Measurements from ENCODE around the gene RGS7.

Gene RGS7

DNA sequence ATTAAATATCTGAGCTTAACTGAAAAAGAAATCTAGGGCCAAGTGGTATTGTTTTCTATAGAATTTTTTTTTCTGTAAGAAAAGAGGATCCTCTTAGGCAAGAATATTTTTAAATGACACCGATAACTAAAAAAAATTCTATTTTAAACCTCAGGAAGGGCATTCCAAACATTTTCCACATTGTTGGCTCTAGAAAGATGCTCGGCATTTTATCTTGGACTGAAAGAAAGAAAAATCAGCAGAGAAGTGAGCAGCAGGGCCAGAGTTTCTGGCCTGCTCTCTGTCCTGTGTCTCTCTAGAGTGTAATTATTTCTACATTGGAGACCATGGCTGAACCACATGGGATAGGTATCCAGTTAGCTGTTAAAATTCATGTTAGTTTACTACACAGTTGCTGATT is 552.5 kb downstream of the RGS7 start:
- no peak overlapping the region for H3K9ac ChIP-seq
- no peak overlapping the region for H2AFZ ChIP-seq
- H3K9me3 ChIP-seq (ENCODE audit: control insufficient read depth, low read length) = no peaks in the 10 kb centered on the region
- no peaks in the 10 kb centered on the region for H3K36me3 ChIP-seq (ENCODE audit: control insufficient read depth, insufficient read depth, low read length)
- no peaks in the 10 kb centered on the region for H3K4me1 ChIP-seq
- H3K79me2 ChIP-seq = no peaks in the 10 kb centered on the region
- no peak overlapping the region for H3K4me2 ChIP-seq (ENCODE audit: low read length)
- no peak overlapping the region for H3K4me3 ChIP-seq (ENCODE audit: low read depth, low read length)
- no peak overlapping the region for H3K27ac ChIP-seq
- TF ChIP-seq, protein P1, sequence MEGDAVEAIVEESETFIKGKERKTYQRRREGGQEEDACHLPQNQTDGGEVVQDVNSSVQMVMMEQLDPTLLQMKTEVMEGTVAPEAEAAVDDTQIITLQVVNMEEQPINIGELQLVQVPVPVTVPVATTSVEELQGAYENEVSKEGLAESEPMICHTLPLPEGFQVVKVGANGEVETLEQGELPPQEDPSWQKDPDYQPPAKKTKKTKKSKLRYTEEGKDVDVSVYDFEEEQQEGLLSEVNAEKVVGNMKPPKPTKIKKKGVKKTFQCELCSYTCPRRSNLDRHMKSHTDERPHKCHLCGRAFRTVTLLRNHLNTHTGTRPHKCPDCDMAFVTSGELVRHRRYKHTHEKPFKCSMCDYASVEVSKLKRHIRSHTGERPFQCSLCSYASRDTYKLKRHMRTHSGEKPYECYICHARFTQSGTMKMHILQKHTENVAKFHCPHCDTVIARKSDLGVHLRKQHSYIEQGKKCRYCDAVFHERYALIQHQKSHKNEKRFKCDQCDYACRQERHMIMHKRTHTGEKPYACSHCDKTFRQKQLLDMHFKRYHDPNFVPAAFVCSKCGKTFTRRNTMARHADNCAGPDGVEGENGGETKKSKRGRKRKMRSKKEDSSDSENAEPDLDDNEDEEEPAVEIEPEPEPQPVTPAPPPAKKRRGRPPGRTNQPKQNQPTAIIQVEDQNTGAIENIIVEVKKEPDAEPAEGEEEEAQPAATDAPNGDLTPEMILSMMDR (IDR thresholded peaks at IDR 0.05) = no peak
- no peaks in the 10 kb centered on the region for H3K27me3 ChIP-seq (ENCODE audit: control insufficient read depth, insufficient read depth, low read length)

DNA sequence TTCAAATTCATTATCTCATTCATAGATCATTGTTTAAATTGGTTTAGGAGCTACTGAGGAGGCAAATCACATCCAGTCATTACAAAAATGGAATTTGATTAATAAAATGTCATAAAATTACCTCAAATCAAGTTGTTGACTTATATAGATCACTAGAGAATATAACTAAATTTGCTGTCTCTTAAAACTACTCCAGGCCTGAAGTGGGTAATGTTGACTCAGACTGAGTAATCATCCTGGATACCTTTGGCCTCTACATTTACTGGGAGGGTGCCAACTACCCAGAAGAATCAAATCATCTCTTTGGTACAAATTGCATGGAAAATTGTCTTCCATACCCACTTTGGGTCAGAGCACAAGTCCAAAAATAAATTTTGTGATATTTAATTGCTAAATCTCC is 553.9 kb downstream of the RGS7 start:
- Histone ChIP-seq H3K4me1 (no peaks in the 10 kb centered on the region), H3K79me2 (no peaks in the 10 kb centered on the region), H3K4me3 (ENCODE audit: low read depth, low read length) (no peak overlapping the region), H2AFZ (no peak overlapping the region), H3K27me3 (ENCODE audit: control insufficient read depth, insufficient read depth, low read length) (no peaks in the 10 kb centered on the region), H3K27ac (no peak overlapping the region), H3K9ac (no peak overlapping the region), H3K4me2 (ENCODE audit: low read length) (no peak overlapping the region), H3K9me3 (ENCODE audit: control insufficient read depth, low read length) (no peaks in the 10 kb centered on the region), H3K36me3 (ENCODE audit: control insufficient read depth, insufficient read depth, low read length) (no peaks in the 10 kb centered on the region)
- TF ChIP-seq, protein P1 (IDR thresholded peaks at IDR 0.05) = no peak

DNA sequence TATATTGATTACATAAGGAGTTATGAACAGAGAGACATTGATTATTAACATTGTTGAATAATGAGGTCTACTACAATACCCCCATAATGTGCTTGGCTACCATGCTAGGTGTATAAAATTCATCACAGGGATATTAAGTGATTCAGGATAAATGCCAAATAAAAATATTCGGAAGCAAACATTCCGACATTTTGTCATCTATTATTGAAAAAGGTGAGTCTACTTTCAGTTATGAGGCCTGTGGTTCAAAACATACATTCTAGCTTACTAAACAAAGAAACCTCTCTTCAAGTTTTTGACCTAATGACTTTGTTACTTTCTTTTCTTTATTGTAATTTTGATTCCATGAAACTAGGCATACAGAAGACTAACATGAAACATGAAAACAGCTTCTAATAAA is 554.7 kb downstream of the RGS7 start:
- Histone ChIP-seq H3K4me2 (ENCODE audit: low read length) (no peak overlapping the region), H3K27ac (no peak overlapping the region), H3K4me1 (no peaks in the 10 kb centered on the region), H3K79me2 (no peaks in the 10 kb centered on the region), H3K9me3 (ENCODE audit: control insufficient read depth, low read length) (no peaks in the 10 kb centered on the region), H3K9ac (no peak overlapping the region), H3K4me3 (ENCODE audit: low read depth, low read length) (no peak overlapping the region), H2AFZ (no peak overlapping the region), H3K36me3 (ENCODE audit: control insufficient read depth, insufficient read depth, low read length) (no peaks in the 10 kb centered on the region), H3K27me3 (ENCODE audit: control insufficient read depth, insufficient read depth, low read length) (no peaks in the 10 kb centered on the region)
- TF ChIP-seq, protein P1 (IDR thresholded peaks at IDR 0.05) = no peak

DNA sequence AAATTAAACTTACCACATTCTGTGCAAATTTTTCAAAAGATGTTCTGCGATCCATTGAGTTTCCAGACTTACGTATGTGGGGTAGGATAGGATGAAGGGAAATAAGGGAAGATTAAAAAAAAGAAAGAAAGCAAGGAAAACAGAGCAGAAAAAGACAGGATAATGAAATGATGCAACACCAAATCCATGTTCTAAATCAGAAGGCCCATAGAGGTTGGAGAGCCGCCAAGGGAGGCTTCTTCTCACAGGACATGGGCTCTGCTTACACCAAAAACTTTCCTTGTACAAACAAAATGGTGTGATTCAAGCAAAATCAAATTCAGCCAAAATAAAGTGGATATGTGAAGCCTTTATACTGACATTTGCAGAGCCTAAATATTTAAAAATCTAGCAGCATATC is 555.6 kb downstream of the RGS7 start:
- no peak overlapping the region for H3K4me2 ChIP-seq (ENCODE audit: low read length)
- no peak overlapping the region for H2AFZ ChIP-seq
- TF ChIP-seq, protein P1 (IDR thresholded peaks at IDR 0.05) = no peak
- no peak overlapping the region for H3K9ac ChIP-seq
- no peaks in the 10 kb centered on the region for H3K36me3 ChIP-seq (ENCODE audit: control insufficient read depth, insufficient read depth, low read length)
- no peak overlapping the region for H3K27ac ChIP-seq
- H3K79me2 ChIP-seq = no peaks in the 10 kb centered on the region
- H3K4me3 ChIP-seq (ENCODE audit: low read depth, low read length) = no peak overlapping the region
- no peaks in the 10 kb centered on the region for H3K27me3 ChIP-seq (ENCODE audit: control insufficient read depth, insufficient read depth, low read length)
- no peaks in the 10 kb centered on the region for H3K9me3 ChIP-seq (ENCODE audit: control insufficient read depth, low read length)
- no peaks in the 10 kb centered on the region for H3K4me1 ChIP-seq

DNA sequence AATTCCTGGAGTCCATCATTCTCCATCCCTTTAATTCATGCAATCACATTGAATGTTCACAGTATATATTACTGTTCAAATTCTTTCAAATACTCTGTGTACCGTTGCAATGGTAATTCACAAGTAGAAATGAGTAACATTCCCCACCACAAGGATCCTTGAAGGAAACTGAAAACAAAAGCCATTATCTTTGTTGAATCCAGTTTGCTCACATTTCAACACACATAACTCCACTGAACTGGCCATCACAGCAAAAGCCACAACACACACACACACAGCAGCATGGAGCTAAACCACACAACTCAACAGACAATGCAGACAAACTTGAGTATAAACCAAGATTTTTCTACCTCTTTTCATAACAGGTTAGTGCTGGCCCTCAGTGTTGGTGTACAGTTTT is 556.7 kb downstream of the RGS7 start:
- Histone ChIP-seq H3K27ac (no peak overlapping the region), H3K9ac (no peak overlapping the region), H3K27me3 (ENCODE audit: control insufficient read depth, insufficient read depth, low read length) (no peaks in the 10 kb centered on the region), H3K4me1 (no peaks in the 10 kb centered on the region), H3K4me3 (ENCODE audit: low read depth, low read length) (no peak overlapping the region), H3K36me3 (ENCODE audit: control insufficient read depth, insufficient read depth, low read length) (no peaks in the 10 kb centered on the region), H3K9me3 (ENCODE audit: control insufficient read depth, low read length) (no peaks in the 10 kb centered on the region), H3K4me2 (ENCODE audit: low read length) (no peak overlapping the region), H3K79me2 (no peaks in the 10 kb centered on the region), H2AFZ (no peak overlapping the region)
- TF ChIP-seq, protein P1 (IDR thresholded peaks at IDR 0.05) = no peak

Data from parathyroid adenoma (tissue), 2 donors.